ENCODE measurements around the gene ZBTB6. TPM values are rescaled to one million over a fixed set of nuclear protein-coding genes. Genes with fewer than 3 reads are reported as not detected.

Gene ZBTB6
- total and polyA plus RNA-seq, 2 of the 13 experiments (the other 11 are each of a cell fraction or from before 2014, with no cell fraction given), result 3.7 to 7.1 TPM

DNA sequence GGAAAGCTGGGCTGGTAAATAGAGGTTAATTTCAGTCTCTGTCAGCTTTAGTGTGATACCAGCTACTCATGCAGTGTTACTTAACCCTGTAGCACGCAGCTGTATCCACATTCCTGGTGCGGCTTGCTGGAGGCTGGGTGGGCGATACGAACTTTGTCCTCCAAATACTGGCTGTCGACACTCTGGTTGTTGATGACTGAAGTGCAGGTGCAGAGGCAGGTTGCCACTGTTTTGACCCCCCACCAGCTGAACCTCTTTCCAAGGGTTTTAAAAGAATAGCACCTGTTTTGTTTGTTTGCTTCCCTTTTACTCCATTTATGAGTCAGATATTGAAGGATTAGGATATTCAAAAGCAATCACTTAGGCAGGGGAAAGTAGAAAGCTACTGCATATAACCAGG lies 23.3 kb upstream of the ZBTB6 start (continued):
- TF ChIP-seq ZNF614 (CRISPR knock-in tag; IDR thresholded peaks at IDR 0.05; ENCODE audit: borderline replicate concordance), result peak; percentile 35; the same call in 1 of the 2 replicates
- peak; percentile 88 for TF ChIP-seq KMT2A (CRISPR knock-in tag; IDR thresholded peaks at IDR 0.05)
- TF ChIP-seq, protein P1, sequence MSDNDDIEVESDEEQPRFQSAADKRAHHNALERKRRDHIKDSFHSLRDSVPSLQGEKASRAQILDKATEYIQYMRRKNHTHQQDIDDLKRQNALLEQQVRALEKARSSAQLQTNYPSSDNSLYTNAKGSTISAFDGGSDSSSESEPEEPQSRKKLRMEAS (IDR thresholded peaks at IDR 0.05), result peak; percentile 78
- TF ChIP-seq ZNF496 (CRISPR knock-in tag; IDR thresholded peaks at IDR 0.05; ENCODE audit: insufficient replicate concordance), result no peak
- TF ChIP-seq SYNCRIP (IDR thresholded peaks at IDR 0.05; ENCODE audit: insufficient read depth, low read depth, low read length), result no peak
- peak; percentile 56; the same call in 1 of the 2 replicates for TF ChIP-seq PHF21A (CRISPR knock-in tag; IDR thresholded peaks at IDR 0.05)
- 0 out of 2 replicates have a peak, but pooled peaks have one; percentile 31 for TF ChIP-seq MTA1 (CRISPR knock-in tag; IDR thresholded peaks at IDR 0.05; ENCODE audit: borderline replicate concordance)
- TF ChIP-seq SOX5 (CRISPR knock-in tag; IDR thresholded peaks at IDR 0.05; ENCODE audit: borderline replicate concordance), result peak; percentile 60; the same call in 1 of the 2 replicates
- TF ChIP-seq, protein P2, sequence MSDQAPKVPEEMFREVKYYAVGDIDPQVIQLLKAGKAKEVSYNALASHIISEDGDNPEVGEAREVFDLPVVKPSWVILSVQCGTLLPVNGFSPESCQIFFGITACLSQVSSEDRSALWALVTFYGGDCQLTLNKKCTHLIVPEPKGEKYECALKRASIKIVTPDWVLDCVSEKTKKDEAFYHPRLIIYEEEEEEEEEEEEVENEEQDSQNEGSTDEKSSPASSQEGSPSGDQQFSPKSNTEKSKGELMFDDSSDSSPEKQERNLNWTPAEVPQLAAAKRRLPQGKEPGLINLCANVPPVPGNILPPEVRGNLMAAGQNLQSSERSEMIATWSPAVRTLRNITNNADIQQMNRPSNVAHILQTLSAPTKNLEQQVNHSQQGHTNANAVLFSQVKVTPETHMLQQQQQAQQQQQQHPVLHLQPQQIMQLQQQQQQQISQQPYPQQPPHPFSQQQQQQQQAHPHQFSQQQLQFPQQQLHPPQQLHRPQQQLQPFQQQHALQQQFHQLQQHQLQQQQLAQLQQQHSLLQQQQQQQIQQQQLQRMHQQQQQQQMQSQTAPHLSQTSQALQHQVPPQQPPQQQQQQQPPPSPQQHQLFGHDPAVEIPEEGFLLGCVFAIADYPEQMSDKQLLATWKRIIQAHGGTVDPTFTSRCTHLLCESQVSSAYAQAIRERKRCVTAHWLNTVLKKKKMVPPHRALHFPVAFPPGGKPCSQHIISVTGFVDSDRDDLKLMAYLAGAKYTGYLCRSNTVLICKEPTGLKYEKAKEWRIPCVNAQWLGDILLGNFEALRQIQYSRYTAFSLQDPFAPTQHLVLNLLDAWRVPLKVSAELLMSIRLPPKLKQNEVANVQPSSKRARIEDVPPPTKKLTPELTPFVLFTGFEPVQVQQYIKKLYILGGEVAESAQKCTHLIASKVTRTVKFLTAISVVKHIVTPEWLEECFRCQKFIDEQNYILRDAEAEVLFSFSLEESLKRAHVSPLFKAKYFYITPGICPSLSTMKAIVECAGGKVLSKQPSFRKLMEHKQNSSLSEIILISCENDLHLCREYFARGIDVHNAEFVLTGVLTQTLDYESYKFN (CRISPR knock-in tag; conservative IDR thresholded peaks at IDR 0.05), result peak; percentile 82
- TF ChIP-seq ZNF30 (CRISPR knock-in tag; IDR thresholded peaks at IDR 0.05), result no peak
- peak; percentile 67; the same call in 1 of the 2 replicates for TF ChIP-seq ZNF878 (CRISPR knock-in tag; IDR thresholded peaks at IDR 0.05)
- TF ChIP-seq ZNF530 (CRISPR knock-in tag; IDR thresholded peaks at IDR 0.05; ENCODE audit: low read depth), result no peak
- TF ChIP-seq HOXA7 (CRISPR knock-in tag; IDR thresholded peaks at IDR 0.05), result no peak
- no peak for TF ChIP-seq ZSCAN21 (CRISPR knock-in tag; IDR thresholded peaks at IDR 0.05; ENCODE audit: borderline replicate concordance)
- peak; percentile 92; the same call in 1 of the 2 replicates for TF ChIP-seq ZNF292 (CRISPR knock-in tag; IDR thresholded peaks at IDR 0.05; ENCODE audit: borderline replicate concordance, low read depth)
- TF ChIP-seq EZH2 (conservative IDR thresholded peaks at IDR 0.05; ENCODE audit: low read depth, low read length), result no peak
- no peak for TF ChIP-seq KLF9 (CRISPR knock-in tag; IDR thresholded peaks at IDR 0.05; ENCODE audit: low read depth)
- 0 out of 2 replicates have a peak, but pooled peaks have one; percentile 50 for TF ChIP-seq ZNF124 (CRISPR knock-in tag; IDR thresholded peaks at IDR 0.05)
- TF ChIP-seq MTA3 (CRISPR knock-in tag; IDR thresholded peaks at IDR 0.05), result no peak
- peak; percentile 67; the same call in 1 of the 2 replicates for TF ChIP-seq ZNF12 (CRISPR knock-in tag; IDR thresholded peaks at IDR 0.05)
- peak; percentile 76 for TF ChIP-seq PPARG (CRISPR knock-in tag; conservative IDR thresholded peaks at IDR 0.05)
- TF ChIP-seq MLLT10 (CRISPR knock-in tag; IDR thresholded peaks at IDR 0.05), result no peak
- no peak for TF ChIP-seq RARG (CRISPR knock-in tag; IDR thresholded peaks at IDR 0.05; ENCODE audit: low read depth)
- no peak for TF ChIP-seq ARHGAP35 (CRISPR knock-in tag; IDR thresholded peaks at IDR 0.05; ENCODE audit: borderline replicate concordance)
- 0 out of 2 replicates have a peak, but pooled peaks have one; percentile 35 for TF ChIP-seq ZNF441 (CRISPR knock-in tag; IDR thresholded peaks at IDR 0.05; ENCODE audit: borderline replicate concordance)
- TF ChIP-seq, protein P3, sequence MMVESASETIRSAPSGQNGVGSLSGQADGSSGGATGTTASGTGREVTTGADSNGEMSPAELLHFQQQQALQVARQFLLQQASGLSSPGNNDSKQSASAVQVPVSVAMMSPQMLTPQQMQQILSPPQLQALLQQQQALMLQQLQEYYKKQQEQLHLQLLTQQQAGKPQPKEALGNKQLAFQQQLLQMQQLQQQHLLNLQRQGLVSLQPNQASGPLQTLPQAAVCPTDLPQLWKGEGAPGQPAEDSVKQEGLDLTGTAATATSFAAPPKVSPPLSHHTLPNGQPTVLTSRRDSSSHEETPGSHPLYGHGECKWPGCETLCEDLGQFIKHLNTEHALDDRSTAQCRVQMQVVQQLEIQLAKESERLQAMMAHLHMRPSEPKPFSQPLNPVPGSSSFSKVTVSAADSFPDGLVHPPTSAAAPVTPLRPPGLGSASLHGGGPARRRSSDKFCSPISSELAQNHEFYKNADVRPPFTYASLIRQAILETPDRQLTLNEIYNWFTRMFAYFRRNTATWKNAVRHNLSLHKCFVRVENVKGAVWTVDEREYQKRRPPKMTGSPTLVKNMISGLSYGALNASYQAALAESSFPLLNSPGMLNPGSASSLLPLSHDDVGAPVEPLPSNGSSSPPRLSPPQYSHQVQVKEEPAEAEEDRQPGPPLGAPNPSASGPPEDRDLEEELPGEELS (CRISPR knock-in tag; IDR thresholded peaks at IDR 0.05), result peak; percentile 63; the same call in 1 of the 2 replicates
- 0 out of 2 replicates have a peak, but pooled peaks have one; percentile 28 for TF ChIP-seq ZFP36L1 (CRISPR knock-in tag; IDR thresholded peaks at IDR 0.05)

Measured in HepG2 (cell line).